HG02852 (cell line): ENCODE data around the gene ARHGEF1.
"Not testable (repeated sequence)": the region's sequence is repeated elsewhere in the genome, so short reads cannot be mapped to it uniquely, and the experiment has no call there.

Source experiments
- ATAC-seq: cut with Tn5 transposase; IDR thresholded peaks from one replicate; pipeline ENCODE4 v1.9.1; 2021; ENCODE audit warnings: mild to moderate bottlenecking, moderate library complexity; ENCODE audit not compliant: unreplicated experiment

The ARHGEF1 gene

DNA sequence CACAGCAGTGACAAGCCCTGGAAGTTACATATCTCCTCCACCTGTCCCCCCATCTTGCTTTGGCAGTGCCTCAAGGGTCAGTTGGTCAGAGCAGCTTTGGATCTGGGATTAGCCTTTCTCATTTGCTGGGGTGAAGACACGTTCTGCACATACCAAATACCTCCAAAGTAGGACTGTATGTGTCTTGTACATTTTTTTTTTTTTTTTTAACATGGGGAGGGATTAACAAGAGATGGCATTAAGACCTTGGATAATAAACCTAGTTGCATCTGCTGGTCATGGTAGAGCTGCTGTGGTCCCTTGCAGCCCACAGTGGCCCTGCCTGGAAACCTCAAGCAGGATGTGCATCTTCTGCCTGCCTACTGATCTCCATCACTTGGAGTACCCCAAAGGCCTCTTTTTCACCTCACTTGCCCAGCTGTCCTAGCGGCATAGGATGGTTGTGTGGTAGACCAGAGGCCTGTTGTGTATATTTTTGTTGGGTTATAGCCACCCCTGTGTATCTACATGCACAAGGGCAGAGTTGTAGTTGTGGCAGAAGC, 20.5 kb upstream of the ARHGEF1 start:
- ATAC-seq = no peak

DNA sequence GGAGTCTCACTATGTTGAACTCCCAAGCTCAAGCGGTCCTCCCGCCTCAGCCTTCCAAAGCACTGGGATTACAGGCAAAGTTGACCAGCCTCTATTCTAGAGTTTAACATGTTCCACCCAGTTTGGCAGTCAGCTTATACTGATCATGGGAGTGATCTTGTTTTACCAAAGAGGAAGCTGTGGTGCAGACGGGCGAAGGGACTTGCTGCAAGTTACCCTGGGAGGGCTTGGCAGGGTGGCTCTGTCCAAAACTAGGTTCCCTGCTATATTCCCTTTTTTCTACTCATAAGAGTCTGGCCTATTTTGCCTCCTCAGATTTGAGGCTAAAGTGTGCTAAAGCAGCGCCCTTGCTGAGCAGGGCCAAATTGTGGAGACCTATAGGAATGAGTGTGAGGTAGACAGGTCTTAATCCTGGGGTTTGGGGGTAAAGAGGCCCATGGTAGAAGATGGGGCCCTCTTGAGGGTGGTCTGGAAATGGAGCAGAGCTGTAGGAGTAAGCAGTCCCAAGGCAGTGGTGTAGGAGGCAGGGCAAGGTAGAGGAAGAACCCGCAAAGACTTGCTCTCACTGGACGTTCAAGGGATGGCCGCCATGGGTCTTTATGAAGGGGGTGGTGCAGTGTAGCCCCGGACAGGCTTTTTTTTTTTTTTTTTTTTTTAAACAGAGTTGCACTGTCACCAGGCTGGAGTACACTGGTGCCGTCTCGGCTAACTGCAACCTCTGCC, 19.6 kb upstream of the ARHGEF1 start:
- no peak for ATAC-seq

DNA sequence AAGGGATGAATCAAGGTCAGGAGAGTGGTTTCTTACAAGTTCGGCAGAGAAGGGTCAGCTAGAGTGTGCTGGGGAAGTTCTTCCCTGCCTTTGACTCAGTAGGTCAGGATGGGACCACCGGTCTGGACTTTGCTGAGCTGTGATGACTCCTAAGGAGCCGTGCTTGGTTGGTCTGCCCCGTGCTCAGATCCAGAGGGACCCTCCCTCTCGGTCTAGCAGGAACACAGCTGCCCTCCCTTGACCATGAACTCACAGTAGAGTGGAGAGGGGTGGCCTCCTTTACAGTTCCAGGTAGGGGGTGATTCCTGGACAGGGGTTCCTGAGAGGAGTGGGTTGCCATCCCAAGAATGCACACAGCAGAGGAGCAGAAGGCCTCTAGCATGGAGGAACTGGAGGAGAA, 18.6 kb upstream of the ARHGEF1 start:
- no peak for ATAC-seq

DNA sequence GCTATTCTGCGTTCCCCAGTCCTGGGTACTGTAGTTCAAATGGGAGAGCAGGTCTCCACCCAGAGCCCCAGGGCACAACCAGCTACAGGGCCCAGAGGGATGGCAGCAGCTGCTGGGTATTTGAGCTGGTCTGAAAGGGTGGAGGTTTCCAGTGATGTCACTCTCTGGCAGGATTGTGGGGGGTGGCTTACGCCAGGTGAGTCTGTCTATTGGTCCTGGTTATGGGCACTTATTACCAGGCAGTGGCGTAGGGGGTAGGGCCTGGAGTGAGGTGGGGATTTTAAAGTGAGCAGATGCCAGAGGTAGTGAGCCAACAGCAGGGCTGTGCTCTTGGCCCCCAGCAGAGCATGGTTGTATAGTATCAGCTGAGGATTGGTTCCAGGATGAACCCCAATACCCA, 16.7 kb upstream of the ARHGEF1 start:
- no peak for ATAC-seq

DNA sequence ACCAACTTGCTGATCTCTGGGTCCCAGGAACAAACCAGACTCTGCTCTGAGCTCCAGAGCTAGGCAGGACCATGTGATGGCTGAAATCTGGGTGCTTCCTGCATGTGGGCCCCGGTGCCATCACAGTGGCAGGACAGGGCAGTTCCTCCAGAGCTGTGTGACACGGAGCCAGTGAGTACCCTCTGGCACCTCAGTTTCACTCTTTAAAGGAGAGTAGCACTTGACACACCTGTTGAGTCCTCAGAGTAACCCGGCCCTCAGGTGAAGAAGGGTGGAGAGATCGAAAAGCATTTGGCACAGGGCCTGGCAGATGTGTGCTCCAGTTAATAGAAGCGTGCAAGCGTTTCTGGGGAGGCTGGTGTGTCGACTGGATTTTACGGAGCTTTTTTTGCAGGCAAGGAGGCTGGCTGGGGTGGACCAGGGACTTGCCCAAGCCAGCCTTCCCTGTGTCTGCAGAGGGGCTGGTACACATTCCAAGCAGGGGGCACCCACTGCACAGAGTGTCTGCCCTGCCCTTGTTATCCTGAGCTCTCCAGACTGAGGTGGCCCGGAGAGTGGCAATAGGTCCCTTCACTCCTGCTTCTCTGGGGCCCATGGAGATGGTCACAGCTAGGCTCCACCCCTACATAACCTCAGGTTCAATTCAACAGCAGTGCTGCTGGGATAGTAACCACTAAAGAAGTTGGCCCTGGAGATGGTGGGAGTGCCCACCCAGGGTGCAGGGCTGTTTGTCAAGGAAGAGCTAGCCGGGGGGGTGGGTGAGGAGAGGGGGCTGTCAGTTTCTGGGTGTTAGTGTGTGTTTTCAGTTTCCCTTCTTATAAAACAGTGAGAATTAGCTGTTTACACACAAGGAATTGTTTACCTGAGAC, 14.6 kb upstream of the ARHGEF1 start:
- ATAC-seq = no peak

DNA sequence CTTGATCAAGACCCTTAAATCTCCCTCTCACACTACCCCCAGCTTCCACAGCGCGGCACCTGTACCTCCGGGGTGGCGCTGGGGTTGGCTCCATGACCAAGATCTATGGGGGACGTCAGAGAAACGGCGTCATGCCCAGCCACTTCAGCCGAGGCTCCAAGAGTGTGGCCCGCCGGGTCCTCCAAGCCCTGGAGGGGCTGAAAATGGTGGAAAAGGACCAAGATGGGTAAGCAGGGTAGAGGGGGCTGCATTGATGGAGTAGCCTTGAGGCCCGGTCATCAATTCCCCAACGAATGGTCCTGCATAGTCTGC, 14.0 kb upstream of the ARHGEF1 start:
- no peak for ATAC-seq

DNA sequence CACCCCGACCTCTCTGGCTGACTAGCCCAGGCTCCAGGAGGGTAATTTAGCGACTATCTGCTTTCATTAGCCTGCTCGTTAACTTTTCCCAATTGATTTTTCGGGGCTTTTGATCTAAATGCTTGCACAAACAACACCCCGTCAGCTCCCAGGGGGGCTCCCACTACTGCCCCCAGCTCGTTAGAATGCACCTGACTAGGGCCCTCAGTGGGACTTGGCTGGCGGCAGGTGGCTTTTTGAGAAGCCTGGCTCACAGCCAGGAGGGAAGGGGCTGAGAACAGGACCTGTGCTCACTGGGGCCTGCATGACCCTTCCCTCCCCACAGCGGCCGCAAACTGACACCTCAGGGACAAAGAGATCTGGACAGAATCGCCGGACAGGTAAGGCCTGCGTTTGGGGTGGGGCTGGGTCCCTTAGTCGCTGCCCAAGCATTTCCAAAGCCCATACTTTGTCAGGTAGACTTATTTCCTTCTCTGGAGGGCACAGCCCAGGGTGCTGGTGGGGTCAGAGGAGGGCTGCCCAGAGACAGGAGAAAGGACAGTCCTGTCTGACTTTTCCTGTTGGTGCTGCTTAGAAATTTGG, 13.5 kb upstream of the ARHGEF1 start:
- no peak for ATAC-seq

DNA sequence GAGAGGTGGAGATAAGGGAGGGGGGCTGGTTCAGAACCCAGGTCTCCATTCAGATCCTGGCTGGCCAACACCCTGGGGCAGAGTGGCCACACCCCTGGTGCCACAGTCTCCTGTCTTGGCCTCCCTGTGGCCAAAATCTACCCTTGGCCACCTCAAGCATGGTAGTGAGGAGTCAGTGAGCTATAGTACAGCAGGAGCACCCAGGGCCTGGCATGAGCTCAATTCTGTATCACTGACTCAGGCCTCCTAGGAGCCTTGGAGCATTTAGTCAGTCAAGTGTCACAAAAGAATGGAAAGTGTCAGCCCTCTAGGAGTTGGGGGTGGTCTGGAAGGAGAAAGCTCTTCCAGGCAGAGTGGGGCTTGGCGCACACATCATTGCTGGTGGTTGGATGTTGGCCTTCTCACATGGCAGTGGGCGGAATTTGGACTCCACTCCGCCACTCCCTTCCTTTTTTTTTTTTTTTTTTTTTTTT, 12.5 kb upstream of the ARHGEF1 start:
- ATAC-seq = no peak

DNA sequence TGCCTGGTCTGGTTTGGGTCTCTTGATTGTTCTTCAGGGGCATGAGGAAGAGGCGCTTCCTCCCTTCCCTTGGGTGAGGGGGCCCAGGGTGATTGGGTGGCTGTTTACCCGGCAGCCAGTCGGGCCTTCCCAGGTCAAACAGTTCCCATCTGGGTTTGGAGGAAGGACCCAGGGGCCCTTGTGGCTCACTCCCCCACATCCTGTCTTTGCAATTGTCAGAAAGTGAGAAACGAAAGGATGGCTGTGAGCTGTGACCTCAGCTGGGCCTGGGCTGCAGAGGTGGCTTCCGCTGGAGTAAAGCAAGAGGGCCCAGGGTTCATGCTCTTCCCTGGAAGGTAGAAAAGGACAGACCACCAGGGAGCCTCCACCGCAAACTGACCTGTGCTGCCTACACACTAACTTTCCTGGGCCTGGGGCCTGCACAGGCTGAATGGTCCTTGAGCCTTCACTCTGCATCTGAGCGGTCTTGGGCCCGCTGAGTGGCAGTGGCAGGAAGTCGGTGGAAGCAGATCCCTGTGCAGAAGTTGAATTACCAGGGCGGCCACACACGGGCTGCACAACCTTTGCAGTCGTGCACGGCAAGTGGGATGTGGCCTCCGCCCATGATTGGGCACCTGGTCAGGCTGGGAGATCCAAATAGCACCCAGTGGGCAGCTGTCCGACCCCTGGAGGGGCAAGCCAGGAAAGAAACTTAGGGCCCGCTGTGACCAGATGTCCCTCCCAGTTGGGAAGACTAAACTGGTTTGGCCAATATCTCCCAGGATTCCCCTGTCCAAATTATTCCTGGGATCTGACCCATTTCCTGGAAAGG, 11.2 kb upstream of the ARHGEF1 start:
- peak; percentile 51 for ATAC-seq

DNA sequence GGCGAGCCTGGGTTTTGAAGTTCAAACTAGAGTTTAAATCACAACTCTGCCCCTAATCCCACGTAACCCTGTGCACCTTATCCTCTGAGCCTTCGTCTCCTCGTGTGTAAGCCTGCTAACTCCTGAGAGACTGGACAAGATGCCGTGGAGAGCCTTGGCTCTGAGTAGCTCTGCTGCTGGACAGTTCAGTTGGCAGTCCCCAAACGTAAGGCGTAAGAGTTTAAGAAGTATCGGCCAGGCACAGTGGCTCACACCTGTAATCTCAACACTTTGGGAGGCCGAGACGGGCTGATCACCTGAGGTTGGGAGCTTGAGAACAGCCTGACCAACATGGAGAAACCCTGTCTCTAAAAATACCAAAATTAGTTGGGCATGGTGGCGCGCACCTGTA, 10.6 kb upstream of the ARHGEF1 start:
- ATAC-seq = no peak

DNA sequence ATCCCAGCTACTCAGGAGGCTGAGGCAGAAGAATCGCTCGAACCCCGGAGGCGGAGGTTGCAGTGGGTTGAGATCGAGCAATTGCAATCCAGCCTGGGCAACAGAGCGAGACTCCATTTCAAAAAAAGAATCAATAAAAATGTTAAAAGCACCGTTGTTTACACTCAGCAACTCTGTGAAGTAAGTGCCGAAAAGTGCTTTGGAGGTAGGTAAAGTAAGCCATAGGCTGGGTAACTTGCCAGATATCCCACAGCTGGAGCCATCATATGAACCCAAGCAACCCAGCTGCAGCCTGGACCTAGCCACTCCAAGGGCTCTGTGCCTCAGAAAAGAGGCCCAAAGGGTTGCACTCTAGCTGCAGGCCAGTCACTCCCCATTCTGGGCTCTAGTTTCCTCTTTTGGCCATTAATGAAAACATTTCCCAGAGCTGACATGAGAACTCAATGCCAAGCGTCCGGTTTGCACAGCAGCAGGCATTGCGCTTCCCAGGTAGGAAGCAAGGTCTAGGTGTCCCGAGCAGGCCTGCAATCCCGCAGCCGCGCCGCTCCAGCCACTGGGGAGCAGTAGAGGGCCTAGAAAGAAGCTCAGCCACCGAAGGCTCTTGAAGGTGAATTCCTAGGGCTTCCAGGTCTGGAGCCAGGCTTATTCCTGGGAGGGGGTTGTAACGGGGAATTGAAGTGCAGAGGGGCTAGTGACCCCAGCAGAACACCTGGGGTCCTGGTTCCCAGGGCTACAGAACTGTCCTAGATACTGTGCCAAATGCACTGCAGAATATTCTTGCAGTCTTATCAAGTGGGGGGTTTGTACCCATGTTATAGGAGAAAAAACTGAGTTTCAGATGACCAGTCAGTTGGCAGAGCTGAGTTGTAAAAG, 10.0 kb upstream of the ARHGEF1 start:
- ATAC-seq = no peak

DNA sequence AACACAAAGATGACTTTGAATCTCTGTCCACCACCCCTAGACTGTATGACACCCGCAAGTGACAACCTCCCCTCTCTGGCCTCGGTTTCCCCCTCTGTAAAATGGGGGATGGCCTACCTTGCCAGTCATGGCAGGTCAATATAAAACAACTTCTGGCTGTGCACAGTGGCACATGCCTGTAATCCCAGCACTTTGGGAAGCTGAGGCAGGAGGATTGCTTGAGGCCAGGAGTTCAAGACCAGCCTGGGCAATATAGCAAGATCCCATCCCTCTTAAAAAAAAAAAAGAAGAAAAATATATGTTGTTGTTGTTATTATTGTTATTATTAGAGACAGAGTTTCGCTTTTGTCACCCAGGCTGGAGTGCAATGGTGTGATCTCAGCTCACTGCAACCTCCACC, 7.0 kb upstream of the ARHGEF1 start:
- not testable (repeated sequence) for ATAC-seq

DNA sequence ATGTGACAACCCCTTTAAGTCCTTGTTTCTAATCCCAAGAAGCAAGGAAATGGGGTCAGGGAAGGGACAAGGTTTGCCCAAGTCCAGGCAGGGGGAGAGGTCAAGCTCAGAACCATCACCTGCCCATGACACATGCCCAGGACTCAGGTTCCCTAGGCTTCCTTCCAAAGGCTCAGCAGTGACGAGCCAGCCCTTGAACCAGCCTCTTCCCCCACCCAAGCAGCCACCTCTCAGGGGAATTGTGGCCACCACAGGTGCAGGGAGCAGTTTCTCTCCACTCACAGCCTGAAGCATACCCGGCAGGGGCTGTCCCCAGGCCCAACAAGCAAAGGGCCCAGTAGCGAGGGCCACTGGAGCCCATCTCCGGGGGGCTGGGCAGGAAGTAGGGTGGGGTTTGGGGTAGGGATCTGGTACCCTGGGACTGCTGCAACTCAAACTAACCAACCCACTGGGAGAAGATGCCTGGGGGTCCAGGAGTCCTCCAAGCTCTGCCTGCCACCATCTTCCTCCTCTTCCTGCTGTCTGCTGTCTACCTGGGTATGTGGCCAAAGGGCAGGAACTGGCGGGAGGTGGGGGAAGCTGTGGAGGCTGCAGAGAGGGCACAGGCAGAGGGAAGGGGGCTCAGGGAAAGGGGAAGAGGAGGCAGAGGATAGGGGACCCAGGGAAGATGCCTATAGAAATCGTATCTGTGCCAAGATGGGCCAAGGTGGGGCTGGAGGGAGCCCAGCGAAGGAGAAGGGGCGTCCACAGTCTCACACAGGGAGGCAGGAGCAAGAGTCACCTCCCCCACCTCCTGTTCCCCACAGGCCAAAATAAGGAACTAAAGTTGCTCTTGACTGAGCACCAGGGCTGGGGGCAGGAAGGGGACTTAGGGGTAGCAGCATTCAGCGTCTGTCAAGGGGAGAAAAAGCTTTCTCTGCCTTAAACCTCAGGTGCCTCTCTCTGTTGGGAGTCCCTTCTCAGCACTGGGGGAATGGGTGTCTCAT, 5.8 kb upstream of the ARHGEF1 start, which contains the start of gene CD79A:
CD79A (plus strand) TSS at position 433 of the 986 bp plus-strand sequence; CDS start at position 459, 26 bp downstream.
- peak; percentile 59 for ATAC-seq

DNA sequence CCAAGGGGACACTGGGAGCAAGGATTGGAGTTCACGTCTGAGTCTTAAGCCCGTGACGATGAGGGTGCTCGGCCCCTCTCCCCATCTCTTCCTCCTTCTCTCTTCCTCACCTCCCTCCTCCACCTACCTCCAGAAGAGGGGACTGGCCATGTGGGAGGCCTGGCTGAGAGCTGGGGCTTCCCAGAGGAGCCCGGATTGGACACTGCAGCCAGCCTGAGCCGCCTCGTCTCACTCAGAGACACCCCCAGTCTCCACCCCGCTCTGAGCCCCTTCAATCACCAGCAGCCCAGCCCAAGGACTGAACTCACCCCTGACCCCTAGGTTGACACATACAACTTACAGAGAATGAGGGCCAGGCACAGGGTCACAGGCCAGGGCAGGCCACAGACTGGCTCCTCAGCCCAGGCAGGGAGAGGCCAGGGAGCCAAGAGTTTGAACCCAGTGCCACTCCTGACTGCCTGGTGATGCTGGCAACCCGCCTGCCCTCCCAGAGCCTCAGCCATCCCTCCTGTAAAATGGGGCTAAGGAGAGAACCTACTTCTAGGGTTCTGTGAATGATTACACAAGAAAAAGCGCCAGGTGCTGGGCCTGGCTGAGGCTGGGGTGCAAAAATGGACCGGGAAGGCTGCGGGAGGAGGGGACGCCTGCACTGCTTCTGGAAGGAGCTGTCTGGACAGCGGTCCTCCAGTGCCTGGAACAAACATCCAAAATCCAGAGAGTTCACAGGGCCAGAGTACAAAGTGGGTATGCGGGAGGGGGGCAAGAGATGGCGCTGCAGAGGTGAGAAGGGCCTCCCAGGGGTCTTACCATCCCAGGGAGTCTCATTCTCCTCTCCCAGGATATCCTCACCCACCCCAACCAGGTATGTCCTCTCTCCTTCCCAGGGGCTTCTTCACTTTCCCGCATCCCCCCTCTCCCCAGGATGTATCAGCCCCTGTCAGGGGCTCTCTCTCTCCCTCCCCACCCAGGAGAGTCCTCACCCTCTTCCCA, 4.8 kb upstream of the ARHGEF1 start:
- no peak for ATAC-seq

DNA sequence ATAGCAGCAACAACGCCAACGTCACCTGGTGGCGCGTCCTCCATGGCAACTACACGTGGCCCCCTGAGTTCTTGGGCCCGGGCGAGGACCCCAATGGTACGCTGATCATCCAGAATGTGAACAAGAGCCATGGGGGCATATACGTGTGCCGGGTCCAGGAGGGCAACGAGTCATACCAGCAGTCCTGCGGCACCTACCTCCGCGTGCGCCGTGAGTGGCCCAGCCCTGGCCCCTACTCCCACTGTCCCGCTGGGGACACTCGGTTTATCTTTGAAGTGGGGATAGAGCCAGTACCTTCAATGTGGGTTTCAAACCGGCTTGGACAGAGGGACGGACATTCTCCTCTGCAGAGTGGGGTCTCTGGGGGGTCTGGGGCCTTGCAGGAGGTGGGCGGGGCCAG, 3.9 kb upstream of the ARHGEF1 start:
- no peak for ATAC-seq

DNA sequence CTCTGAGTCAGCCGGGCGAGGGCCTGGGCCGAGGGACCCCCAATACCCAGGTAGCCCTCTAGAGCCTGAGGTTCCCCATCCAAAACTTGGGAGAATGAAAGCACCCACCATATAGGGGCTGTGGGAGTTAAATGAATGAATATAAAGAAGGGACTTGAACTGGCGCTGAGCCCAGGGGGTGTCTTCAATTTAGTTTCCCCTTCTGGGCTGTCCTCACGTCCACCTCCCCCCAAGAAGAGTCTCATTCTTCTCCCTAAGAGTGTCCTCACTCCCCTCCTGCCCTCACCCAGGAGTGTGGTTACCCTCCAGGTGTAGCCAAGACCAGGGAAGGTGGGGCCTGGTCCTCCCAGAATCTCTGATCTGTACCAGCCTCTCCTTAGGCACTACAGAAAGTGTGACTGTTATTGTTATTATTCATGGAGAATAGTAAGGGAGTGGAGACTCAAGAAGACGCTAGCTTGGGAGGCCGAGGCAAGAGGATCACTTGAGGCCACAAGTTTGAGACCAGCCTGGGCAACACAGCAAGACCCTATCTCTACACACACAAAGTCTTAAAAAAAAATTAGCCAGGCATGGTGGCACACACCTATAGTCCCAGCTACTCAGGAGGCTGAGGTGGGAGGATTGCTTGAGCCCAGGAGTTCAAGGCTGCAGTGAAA, 3.2 kb upstream of the ARHGEF1 start:
- ATAC-seq = no peak

DNA sequence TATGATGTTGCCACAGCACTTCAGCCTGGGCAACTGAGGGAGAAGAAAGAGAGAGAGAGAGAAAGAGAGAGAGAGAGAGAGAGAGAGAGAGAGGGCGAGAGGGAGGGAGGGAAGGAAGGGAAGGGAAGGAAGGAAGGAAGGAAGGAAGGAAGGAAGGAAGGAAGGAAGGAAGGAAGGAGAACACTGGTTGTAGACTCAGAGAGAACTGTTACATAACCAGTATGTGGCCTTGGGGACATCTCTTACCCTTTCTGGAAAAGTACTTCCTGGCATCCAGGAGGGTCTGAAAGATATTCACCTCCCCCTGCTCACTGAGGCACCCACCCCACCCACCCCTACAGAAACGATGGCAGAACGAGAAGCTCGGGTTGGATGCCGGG, 2.7 kb upstream of the ARHGEF1 start:
- ATAC-seq = no peak
